Muscle of arm (tissue), 12 donors: ENCODE measurements around the gene NFXL1. TPM values are rescaled to one million over a fixed set of nuclear protein-coding genes. Genes with fewer than 3 reads are reported as not detected.

Experiments used
- DNase-seq: peaks from one replicate; pipeline ENCODE4 v3.0.0-alpha.2; 2013
- polyA plus RNA-seq, 12 donors: library from polyadenylated mRNA; unstranded; fragments of 120-200 nt; gene quantifications; one replicate each; pipeline ENCODE4 v1.2.1, GENCODE V29; 2013; ENCODE audit not compliant: insufficient read length in 12 of 12

The NFXL1 gene
- polyA plus RNA-seq, 12 donors = 8.1 to 14.7 (median 11.5) TPM; not detected in 1

GRCh38 chr4:47835494-47835893 is 78.9 kb downstream of the NFXL1 start:
- DNase-seq = no peak

GRCh38 chr4:47831026-47831679 is 83.2 kb downstream of the NFXL1 start:
- no peak for DNase-seq

- no peak for DNase-seq
Observed at GRCh38 chr4:47830265-47831025, 83.9 kb downstream of the NFXL1 start.

- DNase-seq = no peak
Observed at GRCh38 chr4:47829438-47829837, 84.9 kb downstream of the NFXL1 start.

- no peak for DNase-seq
Observed at GRCh38 chr4:47827343-47828047, 86.9 kb downstream of the NFXL1 start.

- no peak for DNase-seq
Observed at GRCh38 chr4:47824840-47825239, 89.5 kb downstream of the NFXL1 start.

- no peak for DNase-seq
Observed at GRCh38 chr4:47819178-47819577, 95.2 kb downstream of the NFXL1 start.

GRCh38 chr4:47817275-47817674 is 97.1 kb downstream of the NFXL1 start:
- DNase-seq = no peak

GRCh38 chr4:47816748-47817147 is 97.6 kb downstream of the NFXL1 start:
- DNase-seq = no peak

GRCh38 chr4:47814618-47815295 is 99.6 kb downstream of the NFXL1 start:
- DNase-seq = no peak

- DNase-seq = no peak
Observed at GRCh38 chr4:47809654-47810203, 104.7 kb downstream of the NFXL1 start.

GRCh38 chr4:47804598-47804997 is 109.8 kb downstream of the NFXL1 start:
- no peak for DNase-seq

GRCh38 chr4:47801481-47802002 is 112.8 kb downstream of the NFXL1 start:
- DNase-seq = no peak

- DNase-seq = no peak
Observed at GRCh38 chr4:47798165-47798564, 116.2 kb downstream of the NFXL1 start.

Other genes starting within 250 kb of the NFXL1 start
- gene CORIN, start 76.5 kb downstream of the NFXL1 start, polyA plus RNA-seq = 1 to 10 TPM in 10 of 12 donors, not detected in 2; 1.7 to 5.7 (median 2.4) TPM
- gene CNGA1, start 102.1 kb upstream of the NFXL1 start, polyA plus RNA-seq = 1 to 10 TPM in 4 of 12 donors, under 1 TPM in 5, not detected in 3; 0.37 to 2.1 (median 0.94) TPM
- gene NIPAL1, start 102.2 kb upstream of the NFXL1 start, polyA plus RNA-seq = 1 to 10 TPM in 11 of 12 donors, not detected in 1; 1.1 to 9.7 (median 5.6) TPM
- 1 to 10 TPM in 2 of 12 donors, under 1 TPM in 8, not detected in 2; 0.36 to 1.9 (median 0.63) TPM for gene TXK, start 219.7 kb upstream of the NFXL1 start, polyA plus RNA-seq